Thymus (tissue), 11 donors: Measurements from ENCODE around the gene WDR86. TPM values are rescaled to one million over a fixed set of nuclear protein-coding genes. Genes with fewer than 3 reads are reported as not detected.

Experiments used
- DNase-seq, 9 donors: peaks; one replicate each; pipeline ENCODE4 v3.0.0-alpha.2; 2013; ENCODE audit warnings: low spot score in 9 of 9, low read depth in 6 of 9, missing footprints in 1 of 9
- H3K27ac ChIP-seq, 2 donors: one replicate each; pipeline ENCODE4 v1.5.1; 2013; ENCODE audit warnings: control low read depth in 1 of 2, low read depth in 1 of 2, low read length in 1 of 2, mild to moderate bottlenecking in 1 of 2, moderate library complexity in 1 of 2
- H3K27me3 ChIP-seq, 2 donors: one replicate each; pipeline ENCODE4 v1.5.1; 2013; ENCODE audit warnings: low read length in 1 of 2; ENCODE audit not compliant: control insufficient read depth in 2 of 2, insufficient read depth in 1 of 2
- H3K36me3 ChIP-seq, 2 donors: one replicate each; pipeline ENCODE4 v1.5.1; 2013; ENCODE audit warnings: low read length in 1 of 2, mild to moderate bottlenecking in 1 of 2, moderate library complexity in 1 of 2; ENCODE audit not compliant: control insufficient read depth in 2 of 2, insufficient read depth in 2 of 2
- H3K4me1 ChIP-seq, 2 donors: one replicate each; pipeline ENCODE4 v1.5.1; 2013; ENCODE audit warnings: low read length in 2 of 2; ENCODE audit not compliant: control insufficient read depth in 2 of 2, insufficient read depth in 2 of 2
- H3K4me3 ChIP-seq, 2 donors: one replicate each; pipeline ENCODE4 v1.5.1; 2013; ENCODE audit warnings: low read length in 2 of 2, control low read depth in 1 of 2, mild to moderate bottlenecking in 1 of 2
- H3K9me3 ChIP-seq, 2 donors: one replicate each; pipeline ENCODE4 v1.5.1; 2013; ENCODE audit warnings: low read length in 1 of 2, mild to moderate bottlenecking in 1 of 2; ENCODE audit not compliant: control insufficient read depth in 2 of 2, insufficient read depth in 1 of 2
- WGBS: extraction: QIAGEN DNeasy Blood & Tissue Kit; methylation state at CpG from one replicate; pipeline ENCODE4 v1.1.7; 2013; 5-methylcytosine and 5-hydroxymethylcytosine counted together
- polyA plus RNA-seq: library from polyadenylated mRNA; stranded (reverse); fragments of 200-250 nt; gene quantifications from one replicate; pipeline ENCODE4 v1.2.3, GENCODE V29; 2013
- total RNA-seq: library from RNA; stranded (reverse); fragments of 120-200 nt; gene quantifications from one replicate; pipeline ENCODE4 v1.2.4, GENCODE V29; 2013
- donor health status: healthy.

Gene WDR86
- total and polyA plus RNA-seq, 2 donors = 1.3 to 5.0 TPM

DNA sequence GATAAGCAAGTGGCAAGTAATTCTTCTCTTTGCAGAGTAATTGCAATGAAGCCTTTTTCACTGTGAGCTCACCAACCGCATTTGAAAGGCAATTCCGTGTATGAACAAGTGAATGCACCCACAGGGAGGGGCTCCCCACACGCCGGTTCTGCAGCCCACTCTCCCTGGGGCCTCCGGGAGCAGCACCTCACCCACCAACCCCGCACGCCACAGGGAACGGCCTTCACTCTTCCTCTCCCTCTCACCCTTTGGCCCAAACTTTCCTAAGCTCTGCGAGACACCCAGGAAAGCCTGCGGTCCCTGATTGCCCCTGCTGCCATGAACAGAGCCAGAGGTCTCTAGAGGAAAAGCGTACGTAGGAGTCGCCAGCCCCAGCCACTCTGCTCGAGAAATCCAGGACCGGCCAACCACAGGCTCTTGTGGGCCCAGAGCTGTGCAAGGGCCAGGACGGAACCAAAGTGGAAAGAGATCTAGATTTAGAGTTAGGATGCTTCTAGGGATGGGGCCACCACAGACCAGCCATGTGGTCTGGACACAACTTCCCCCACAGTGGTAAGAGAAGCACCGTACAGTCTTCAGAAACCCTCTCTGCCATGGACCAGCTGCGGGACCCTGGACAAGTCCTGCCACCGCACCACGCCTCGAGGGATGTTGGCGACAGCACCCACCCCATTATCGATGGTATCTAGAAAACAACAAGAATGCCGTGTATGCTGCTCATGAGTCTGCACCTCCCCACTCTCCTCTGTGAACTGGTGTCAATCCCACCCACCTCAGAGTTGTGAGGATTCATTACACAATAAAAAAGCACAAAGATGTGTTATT, 3.6 kb downstream of the WDR86 start:
- H3K4me1 ChIP-seq = peaks cover 7 to 46% of the 10 kb centered on the region in 2 donors
- no peaks in the 10 kb centered on the region for H3K36me3 ChIP-seq
- peaks cover 34 to 53% of the 10 kb centered on the region in 2 donors for H3K27me3 ChIP-seq
- no peak overlapping the region for H3K4me3 ChIP-seq
- 96% methylated on average over 24 of the region's 24 CpGs for WGBS
- no peak for DNase-seq
- H3K9me3 ChIP-seq = peaks cover 0 to 14% of the 10 kb centered on the region in 2 donors
- H3K27ac ChIP-seq = no peak overlapping the region

GRCh38 chr7:151405588-151405987, 4.2 kb downstream of the WDR86 start:
- Histone ChIP-seq H3K27me3 (peaks cover 27 to 46% of the 10 kb centered on the region in 2 donors), H3K4me1 (peaks cover 7 to 39% of the 10 kb centered on the region in 2 donors), H3K9me3 (peaks cover 0 to 9% of the 10 kb centered on the region in 2 donors), H3K27ac (no peak overlapping the region), H3K36me3 (no peaks in the 10 kb centered on the region), H3K4me3 (no peak overlapping the region)
- DNase-seq = no peak
- 97% methylated on average over 10 of the region's 10 CpGs for WGBS

DNA sequence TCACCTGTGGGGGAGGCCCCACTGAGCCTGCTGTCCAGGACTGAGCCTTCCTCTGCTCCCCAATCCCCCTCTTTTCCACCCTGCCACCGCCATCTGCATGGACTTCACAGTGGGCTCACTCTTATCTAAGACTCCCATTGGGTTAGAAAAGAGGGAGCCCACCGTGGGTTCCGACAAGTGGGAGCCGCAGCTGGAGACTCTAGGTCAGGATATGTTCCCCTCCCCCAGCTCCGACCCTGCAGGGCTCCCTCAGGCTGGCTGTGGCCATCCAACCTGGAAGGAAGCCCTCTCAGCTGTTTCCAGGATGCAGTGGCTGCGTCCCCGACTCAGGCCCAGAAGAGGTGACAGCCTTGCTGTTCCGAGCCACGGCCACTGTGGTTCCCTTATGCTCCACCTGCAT, 4.8 kb downstream of the WDR86 start:
- Histone ChIP-seq H3K4me1 (peaks cover 6 to 34% of the 10 kb centered on the region in 2 donors), H3K27ac (no peak overlapping the region), H3K27me3 (peaks cover 22 to 41% of the 10 kb centered on the region in 2 donors), H3K36me3 (no peaks in the 10 kb centered on the region), H3K9me3 (peaks cover 0 to 9% of the 10 kb centered on the region in 2 donors), H3K4me3 (no peak overlapping the region)
- no peak for DNase-seq
- 96% methylated on average over 9 of the region's 9 CpGs for WGBS

DNA sequence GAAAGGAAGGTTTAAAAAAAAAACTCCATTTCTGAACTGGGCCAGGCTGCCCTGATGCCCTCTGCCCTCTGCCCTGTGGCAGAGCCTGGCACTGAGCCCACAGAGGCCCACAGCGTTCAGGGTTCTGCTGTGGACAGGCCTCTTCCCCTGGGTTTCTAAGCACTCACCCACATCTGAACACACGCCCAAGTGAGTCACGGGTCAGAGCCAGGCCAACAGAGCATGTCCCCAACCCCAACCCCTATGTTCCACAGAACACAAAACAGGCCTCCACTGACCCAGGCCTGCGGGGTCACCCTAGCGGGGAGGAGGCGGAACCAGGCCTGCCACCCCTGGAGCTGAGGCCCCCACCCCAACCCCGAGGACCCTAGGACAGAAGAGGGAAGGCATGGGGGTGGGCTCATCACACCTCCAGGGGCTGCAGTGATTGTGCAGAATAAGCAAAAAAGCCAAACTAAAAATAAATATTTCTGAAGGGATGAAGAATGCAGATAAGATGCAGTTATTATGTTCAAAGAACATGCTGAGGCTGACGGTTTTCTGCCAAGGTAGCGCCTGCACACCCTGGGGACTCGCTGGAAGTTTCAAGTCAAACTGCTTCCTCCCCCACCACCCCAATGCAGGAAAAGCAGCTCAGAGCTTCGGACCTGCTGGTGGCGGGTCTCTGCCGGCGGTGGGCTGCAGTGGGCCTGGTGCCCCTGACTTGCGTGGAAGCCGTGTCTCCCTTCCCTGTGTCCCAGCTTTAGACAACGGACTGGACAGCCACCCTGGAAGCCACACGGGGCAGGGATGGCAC, 5.4 kb downstream of the WDR86 start:
- no peak for DNase-seq
- 94% methylated on average over 18 of the region's 18 CpGs for WGBS
- peaks cover 18 to 35% of the 10 kb centered on the region in 2 donors for H3K27me3 ChIP-seq

DNA sequence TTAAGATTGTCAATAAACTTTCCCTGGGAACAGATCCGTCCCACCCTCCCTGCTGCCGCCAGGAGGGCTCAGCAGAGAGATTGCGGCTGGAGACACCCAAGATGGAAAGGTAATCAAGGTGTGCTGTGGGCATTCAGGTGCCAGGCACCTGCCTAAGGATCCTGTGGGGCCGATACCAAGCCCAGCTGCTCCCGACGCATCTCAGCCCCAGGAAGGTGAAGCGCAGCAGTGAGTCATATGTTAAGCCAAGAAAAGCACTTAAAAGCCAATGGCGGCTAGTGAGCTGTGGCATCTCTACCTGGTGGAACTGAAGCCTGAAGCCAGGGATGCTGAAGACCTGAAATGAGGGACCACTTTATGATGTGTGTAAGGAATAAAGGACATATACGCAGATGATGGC, 6.1 kb downstream of the WDR86 start:
- no peak overlapping the region for H3K27ac ChIP-seq
- 97% methylated on average over 9 of the region's 9 CpGs for WGBS
- H3K27me3 ChIP-seq = peaks cover 11 to 28% of the 10 kb centered on the region in 2 donors
- H3K9me3 ChIP-seq = peaks cover 0 to 8% of the 10 kb centered on the region in 2 donors
- H3K36me3 ChIP-seq = no peaks in the 10 kb centered on the region
- peaks cover 0 to 23% of the 10 kb centered on the region in 2 donors for H3K4me1 ChIP-seq
- no peak overlapping the region for H3K4me3 ChIP-seq
- DNase-seq = no peak

More for the DNA sequence above, 5.4 kb downstream of the WDR86 start:
- no peaks in the 10 kb centered on the region for H3K36me3 ChIP-seq
- no peak overlapping the region for H3K27ac ChIP-seq
- no peak overlapping the region for H3K4me3 ChIP-seq
- H3K9me3 ChIP-seq = peaks cover 0 to 9% of the 10 kb centered on the region in 2 donors
- H3K4me1 ChIP-seq = peaks cover 3 to 28% of the 10 kb centered on the region in 2 donors

DNA sequence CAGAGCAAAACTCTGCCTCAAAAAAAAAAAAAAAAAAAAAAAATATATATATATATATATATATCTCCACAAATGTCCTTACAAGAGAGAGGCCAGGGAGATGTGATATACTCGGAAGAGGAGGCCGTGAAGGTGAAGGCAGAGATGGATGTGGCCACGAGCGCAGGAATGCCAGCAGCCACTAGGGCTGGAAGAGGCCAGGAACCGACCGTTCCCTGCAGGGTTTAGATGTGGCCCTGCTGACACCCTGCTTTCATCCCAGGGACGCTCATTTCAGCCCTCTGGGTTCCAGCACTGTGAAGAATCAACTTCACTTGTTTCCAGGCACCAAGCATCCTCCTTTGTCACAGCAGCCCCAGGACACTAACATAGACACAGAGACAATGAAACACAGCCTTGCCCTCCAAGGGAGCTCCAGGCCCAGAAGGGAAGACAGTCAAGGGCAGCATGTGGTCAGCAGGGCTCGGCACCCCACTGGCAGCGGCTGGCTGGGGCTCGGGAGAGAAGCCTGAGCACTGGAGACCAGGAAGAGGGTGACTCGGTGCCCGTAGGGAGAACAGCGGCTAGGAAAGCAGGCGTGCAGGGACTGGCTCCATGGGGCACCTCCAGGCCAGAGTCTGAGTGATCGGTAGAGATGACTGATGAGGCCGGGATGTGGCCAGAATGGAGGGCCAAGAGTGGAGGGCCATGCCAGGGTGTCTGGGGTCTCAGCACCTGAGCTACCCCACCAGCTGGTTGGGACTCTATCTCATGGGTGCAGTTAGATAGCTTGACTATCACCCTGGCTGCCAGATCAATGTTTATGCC, 7.6 kb downstream of the WDR86 start:
- Histone ChIP-seq H3K27me3 (peaks cover under 1 to 16% of the 10 kb centered on the region in 2 donors), H3K36me3 (no peaks in the 10 kb centered on the region), H3K9me3 (peaks cover 2 to 11% of the 10 kb centered on the region in 2 donors), H3K4me1 (peaks cover 0 to 17% of the 10 kb centered on the region in 2 donors), H3K27ac (no peak overlapping the region), H3K4me3 (no peak overlapping the region)
- WGBS = 98% methylated on average over 16 of the region's 16 CpGs
- no peak for DNase-seq

DNA sequence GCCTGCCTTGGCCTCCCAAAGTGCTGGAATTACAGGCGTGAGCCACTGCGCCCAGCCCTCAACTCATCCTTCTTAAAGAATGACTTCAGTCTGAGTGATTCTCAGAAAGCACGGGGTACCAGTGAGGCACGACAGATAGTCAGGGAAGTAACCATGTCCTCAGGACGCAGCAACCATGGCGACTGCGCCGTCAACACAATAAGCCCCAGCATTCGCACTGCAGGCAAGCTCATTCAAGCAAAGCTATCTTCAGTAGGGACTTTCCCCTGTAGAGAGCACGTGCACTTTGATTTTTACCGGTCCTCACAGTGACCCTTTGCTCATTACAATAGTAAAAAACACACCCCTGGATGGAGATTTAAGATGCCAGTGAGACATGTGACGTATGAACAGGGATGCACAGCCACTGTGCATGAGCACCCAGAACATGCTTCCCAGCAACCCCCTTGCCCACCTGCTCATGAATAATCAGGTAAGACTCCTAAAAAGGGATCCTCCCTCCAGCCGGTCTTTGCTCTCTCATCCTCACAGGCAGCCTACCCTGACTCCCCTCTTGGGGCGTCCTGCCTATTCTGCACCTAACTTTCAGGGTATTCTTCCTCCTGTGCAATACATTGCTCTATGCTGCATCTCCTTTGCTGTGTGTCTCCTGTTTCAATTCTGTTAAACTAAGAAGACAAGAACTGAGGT, 9.1 kb downstream of the WDR86 start:
- WGBS = 91% methylated on average over 14 of the region's 14 CpGs
- H3K27ac ChIP-seq = no peak overlapping the region
- no peak for DNase-seq
- no peaks in the 10 kb centered on the region for H3K36me3 ChIP-seq
- peaks cover 0 to 17% of the 10 kb centered on the region in 2 donors for H3K4me1 ChIP-seq
- H3K27me3 ChIP-seq = peaks cover 0 to 8% of the 10 kb centered on the region in 2 donors
- no peak overlapping the region for H3K4me3 ChIP-seq
- peaks cover 2 to 15% of the 10 kb centered on the region in 2 donors for H3K9me3 ChIP-seq

GRCh38 chr7:151399906-151400305, 9.9 kb downstream of the WDR86 start:
- Histone ChIP-seq H3K4me3 (no peak overlapping the region), H3K27me3 (peaks cover 0 to 4% of the 10 kb centered on the region in 2 donors), H3K4me1 (peaks cover 0 to 14% of the 10 kb centered on the region in 2 donors), H3K36me3 (no peaks in the 10 kb centered on the region), H3K27ac (no peak overlapping the region), H3K9me3 (peaks cover 2 to 13% of the 10 kb centered on the region in 2 donors)
- 97% methylated on average over 14 of the region's 14 CpGs for WGBS
- no peak for DNase-seq
